Fibroblast of the aortic adventitia (primary cell): ENCODE results near the gene DYNLT3. TPM values are rescaled to one million over a fixed set of nuclear protein-coding genes. Genes with fewer than 3 reads are reported as not detected.

Experiments
- DNase-seq: peaks from one replicate; pipeline ENCODE4 v3.0.0-alpha.2; 2010; ENCODE audit warnings: low read depth
- H3K4me3 ChIP-seq: 2 replicates; pipeline ENCODE4 v1.5.1; 2011; ENCODE audit warnings: low read depth, mild to moderate bottlenecking, control low read depth, low read length, moderate library complexity
- total RNA-seq: library from RNA; depleted of rRNA; stranded (reverse); fragments of >200 nt; gene quantifications from 2 replicates; pipeline ENCODE4 v1.2.3, GENCODE V29; 2012; ENCODE audit warnings: low replicate concordance
- TF ChIP-seq, protein P1 (sequence below): IDR thresholded peaks from 2 replicates; pipeline ENCODE4 v1.5.1; 2011; ENCODE audit warnings: mild to moderate bottlenecking, low read length, control low read depth, inconsistent platforms; ENCODE audit not compliant: insufficient read depth

The DYNLT3 gene, protein sequence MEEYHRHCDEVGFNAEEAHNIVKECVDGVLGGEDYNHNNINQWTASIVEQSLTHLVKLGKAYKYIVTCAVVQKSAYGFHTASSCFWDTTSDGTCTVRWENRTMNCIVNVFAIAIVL
- 19.4 and 64.2 TPM in 2 replicates for total RNA-seq

GRCh38 chrX:37846934-37847732, at the start of gene DYNLT3:
TSS of gene DYNLT3 (minus strand) at chrX:37847571. CDS start at chrX:37847510, 61 bp downstream.
- TF ChIP-seq, protein P1, sequence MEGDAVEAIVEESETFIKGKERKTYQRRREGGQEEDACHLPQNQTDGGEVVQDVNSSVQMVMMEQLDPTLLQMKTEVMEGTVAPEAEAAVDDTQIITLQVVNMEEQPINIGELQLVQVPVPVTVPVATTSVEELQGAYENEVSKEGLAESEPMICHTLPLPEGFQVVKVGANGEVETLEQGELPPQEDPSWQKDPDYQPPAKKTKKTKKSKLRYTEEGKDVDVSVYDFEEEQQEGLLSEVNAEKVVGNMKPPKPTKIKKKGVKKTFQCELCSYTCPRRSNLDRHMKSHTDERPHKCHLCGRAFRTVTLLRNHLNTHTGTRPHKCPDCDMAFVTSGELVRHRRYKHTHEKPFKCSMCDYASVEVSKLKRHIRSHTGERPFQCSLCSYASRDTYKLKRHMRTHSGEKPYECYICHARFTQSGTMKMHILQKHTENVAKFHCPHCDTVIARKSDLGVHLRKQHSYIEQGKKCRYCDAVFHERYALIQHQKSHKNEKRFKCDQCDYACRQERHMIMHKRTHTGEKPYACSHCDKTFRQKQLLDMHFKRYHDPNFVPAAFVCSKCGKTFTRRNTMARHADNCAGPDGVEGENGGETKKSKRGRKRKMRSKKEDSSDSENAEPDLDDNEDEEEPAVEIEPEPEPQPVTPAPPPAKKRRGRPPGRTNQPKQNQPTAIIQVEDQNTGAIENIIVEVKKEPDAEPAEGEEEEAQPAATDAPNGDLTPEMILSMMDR, result no peak
- H3K4me3 ChIP-seq, result peak within 1 kb of the TSS; percentile 72
- DNase-seq, result peak; percentile 53

DNA sequence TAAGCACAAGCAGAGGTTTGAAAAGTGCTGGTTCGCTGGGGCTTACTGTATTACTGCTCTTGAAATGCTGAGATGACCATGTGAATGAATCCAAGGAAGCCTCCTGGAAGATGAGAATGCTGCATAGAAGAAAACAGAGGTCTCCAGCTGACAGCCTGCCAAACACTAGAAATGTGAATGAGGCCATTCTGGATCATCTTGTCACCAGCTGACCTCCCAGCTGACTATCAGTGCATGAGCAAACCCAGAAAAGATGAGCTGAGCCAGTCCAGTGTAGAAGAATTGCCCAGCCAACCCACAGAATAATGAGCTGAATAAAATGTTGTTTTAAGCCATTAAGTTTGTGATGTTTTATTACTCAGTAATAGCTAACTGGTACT, 49.1 kb upstream of the DYNLT3 start:
- TF ChIP-seq, protein P1, result no peak
- H3K4me3 ChIP-seq, result no peak overlapping the region
- no peak for DNase-seq

DNA sequence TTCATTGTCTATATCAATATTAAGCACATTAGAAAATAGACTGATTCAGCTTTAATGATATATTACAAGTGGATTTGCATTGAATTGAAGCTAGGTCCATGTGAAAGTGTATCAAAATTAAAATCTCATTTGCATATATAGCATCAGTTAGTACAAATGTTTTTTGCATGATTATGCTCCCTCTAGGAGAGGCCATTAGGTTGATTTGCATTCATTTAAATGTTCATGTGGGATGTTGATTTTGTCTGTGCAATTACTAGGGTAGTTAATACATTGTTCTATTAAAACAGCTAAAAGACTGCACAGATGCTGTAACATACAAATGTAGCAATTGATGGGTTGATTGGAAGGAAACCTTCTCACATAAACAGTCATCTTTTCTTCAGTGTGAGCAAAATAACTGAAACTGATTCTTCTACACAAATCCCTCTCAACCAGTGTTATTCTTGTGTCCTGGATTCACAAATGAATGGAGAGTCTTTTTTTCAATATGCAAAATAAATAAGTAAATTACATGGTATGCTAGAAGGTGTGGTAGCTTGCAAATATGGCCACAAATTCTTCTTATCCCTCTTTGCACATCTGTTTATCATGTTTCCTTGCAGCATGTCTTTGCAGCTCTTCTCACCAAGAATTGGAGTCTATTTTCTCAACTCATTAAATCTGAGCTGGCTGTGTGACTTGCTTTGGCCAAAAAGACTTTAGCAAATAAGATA, 48.6 kb upstream of the DYNLT3 start:
- DNase-seq, result no peak
- no peak overlapping the region for H3K4me3 ChIP-seq
- TF ChIP-seq, protein P1, result no peak

DNA sequence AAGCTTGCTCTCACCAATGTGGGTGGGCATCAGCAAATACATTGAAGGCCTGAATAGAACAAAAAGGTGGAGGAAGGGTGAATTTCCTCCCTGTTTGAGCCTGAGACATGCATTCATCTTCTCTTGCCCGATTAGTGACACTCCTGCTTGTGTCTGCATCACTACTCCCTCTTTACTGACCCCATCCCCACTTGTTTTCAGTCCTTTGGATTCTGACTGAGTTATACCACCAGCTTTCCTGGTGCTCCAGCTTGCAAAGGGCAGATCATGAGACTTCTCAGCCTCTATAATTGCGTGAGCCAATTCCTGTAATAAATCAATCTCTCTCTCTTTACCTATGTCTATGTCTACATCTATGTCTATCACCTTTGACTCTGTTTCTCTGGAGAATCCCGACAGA, 47.4 kb upstream of the DYNLT3 start:
- TF ChIP-seq, protein P1, result no peak
- DNase-seq, result no peak
- H3K4me3 ChIP-seq, result no peak overlapping the region

DNA sequence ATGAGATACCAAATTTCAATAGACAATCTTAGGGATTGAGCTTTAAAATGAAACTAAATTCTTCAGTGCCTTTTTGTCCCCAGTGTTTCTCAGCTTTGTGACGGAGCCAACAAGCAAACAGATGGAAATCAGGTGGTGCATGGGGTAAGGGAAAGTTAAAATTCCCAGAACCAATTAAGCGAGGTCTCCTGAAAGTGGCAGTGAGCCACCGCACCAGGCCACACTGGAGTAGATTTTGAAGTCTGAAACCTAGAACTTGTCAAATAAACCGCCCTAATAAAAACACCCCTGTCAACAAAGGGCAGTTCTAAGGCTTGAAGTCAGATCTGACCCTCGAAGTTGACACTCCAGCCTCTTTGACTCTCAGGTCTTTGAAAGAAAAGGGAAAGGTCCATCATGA, 40.6 kb upstream of the DYNLT3 start:
- DNase-seq, result no peak
- TF ChIP-seq, protein P1, result no peak

GRCh38 chrX:37887347-37887746, 40.0 kb upstream of the DYNLT3 start:
- DNase-seq, result no peak
- H3K4me3 ChIP-seq, result no peak overlapping the region
- TF ChIP-seq, protein P1, result no peak

More for the DNA sequence above, 40.6 kb upstream of the DYNLT3 start:
- H3K4me3 ChIP-seq, result no peak overlapping the region
